HG03457 (cell line): ENCODE data around the gene TMEM191B.
"Not testable (repeated sequence)": the region's sequence is repeated elsewhere in the genome, so short reads cannot be mapped to it uniquely, and the experiment has no call there.

Experiments
- ATAC-seq: cut with Tn5 transposase; IDR thresholded peaks from one replicate; pipeline ENCODE4 v1.9.1; 2021; ENCODE audit warnings: moderate number of reproducible peaks; ENCODE audit not compliant: unreplicated experiment

TMEM191B gene

DNA sequence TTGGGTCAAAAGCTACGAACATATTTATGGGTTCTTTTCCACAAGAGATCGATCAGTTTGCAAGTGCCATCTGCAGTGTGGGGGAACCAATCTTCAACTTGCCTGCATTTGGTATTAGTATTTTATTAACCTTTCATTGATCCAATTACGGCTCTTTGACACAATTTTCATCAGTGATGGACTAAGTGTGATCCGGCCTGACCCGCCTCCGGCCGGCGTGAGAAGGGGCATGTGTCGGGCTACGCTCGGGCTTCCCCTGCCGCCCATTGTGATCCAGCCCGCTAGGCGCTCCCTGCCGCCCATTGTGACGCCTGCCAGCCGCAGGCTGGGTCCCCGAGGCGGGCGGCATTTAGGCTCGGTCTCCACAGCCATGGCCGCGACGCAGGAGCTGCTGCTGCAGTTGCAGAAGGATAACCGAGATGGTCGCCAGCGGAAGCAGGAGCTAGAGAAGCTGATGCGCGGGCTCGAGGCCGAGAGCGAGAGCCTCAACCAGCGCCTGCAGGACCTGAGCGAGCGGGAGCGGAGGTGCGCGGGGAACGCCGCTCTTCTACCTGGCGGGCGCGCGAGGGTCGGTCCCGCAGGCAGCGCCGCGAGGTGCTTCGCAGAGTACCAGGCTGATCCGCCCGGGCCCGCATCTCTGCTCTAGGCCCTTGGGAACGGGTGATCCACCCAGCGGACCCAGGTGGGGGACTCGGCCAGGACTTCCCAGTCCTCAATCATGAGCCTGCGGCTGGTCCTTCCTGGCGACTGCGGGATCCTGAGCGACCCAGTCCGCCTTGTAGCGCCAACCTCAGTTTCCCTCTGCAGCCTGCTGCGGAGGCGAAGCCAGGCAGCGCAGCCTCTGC is at the start of gene TMEM191B:
TSS of gene TMEM191B (plus strand) at position 51 of the 845 bp plus-strand sequence. CDS start at position 230, 179 bp downstream.
- peak; percentile 17 for ATAC-seq

DNA sequence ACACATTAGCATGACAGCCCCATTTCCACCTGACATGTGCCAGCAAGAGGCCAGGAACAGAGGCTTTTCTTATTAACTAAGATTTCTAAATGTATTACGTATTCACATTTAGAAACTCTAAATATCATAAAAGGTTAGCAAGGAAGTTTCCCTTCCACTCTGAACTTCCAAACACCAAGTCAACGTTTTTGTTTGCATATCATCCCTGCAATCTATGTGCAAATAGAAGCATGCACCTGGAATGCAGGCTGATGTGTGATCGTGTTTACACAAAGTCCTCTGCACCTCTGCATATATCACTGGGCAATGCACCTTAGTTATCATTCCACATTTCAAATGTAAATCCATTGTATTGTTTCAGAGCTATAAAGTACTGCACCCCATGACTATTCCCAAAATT is 31.4 kb upstream of the TMEM191B start:
- ATAC-seq, result not testable (repeated sequence)

DNA sequence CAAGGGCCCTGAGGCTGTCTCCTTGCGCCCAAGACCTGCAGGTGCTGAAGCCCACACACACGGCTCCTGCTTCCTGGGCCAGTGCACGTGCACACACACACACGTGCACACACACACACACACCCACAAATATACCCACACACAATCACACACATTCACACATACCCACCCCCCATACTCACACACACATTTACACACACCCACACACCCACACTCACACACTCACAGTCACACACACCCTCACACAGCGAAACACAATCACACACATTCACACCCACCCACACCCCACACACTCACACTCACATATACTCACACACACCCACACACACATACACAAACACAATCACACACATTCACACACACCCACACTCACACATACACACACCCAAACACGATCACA is 16.3 kb upstream of the TMEM191B start:
- not testable (repeated sequence) for ATAC-seq

DNA sequence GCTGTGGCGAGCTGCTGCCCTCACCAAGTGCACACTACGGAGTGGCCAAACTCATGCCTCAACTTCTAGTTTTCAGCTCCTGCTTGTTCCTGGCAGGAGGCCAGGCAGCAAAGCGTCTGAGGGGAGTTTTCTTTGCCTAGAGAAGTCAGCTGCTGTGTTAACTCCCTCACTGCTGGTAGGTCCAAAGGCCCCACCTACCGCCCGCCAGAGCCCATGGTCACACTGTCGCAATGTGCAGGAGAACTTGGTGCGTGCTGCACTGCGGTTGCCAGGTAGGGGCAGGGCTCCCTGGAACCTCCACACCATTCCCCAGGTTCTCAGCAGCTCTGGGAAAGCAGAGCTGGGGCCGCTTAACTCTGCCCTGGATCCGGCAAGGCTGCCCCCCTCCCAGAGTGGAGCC is 15.2 kb upstream of the TMEM191B start:
- not testable (repeated sequence) for ATAC-seq

DNA sequence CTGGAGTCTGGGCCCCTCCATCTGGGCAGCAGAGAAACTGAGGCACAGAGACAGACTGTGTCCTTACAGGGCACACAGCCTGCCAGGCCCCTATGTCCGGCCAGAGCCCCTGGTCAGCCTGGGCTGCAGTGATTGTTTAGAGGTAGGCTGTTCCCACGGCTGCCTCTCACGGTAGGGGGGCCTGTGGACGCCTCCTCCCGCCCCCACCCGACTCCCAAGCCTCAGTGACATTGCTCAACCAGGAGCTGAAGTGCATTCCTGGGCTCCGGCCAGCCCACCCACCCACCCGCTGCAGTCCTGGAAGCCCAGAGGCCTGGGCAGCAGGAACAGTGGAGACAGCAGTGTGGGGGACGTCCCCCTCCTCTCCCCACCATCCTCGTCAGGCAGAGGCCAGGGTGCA is 14.1 kb upstream of the TMEM191B start:
- ATAC-seq, result not testable (repeated sequence)

DNA sequence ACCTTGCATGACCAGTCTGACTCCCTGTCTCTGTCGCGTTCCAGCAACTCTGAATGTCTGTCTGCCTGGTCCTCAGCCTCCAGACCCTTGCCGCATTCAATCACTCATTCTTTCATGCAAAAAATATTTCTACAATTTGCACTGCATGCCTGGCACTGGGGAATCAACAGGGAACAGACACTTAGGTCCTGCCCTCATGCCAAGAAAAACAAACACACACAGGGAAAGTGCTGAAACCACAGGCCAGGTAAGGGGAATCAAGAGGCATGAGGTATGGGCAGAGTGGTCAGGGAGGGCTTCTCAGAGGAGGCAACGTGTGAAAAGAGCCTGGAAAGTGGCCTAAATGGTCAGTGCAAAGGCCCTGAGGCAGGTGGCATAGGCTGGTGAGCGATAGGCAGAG is 9.5 kb upstream of the TMEM191B start, which contains the start of gene GGTLC3:
TSS of gene GGTLC3 (minus strand) at position 101 of the 400 bp plus-strand sequence. CDS start 264 bp downstream, outside the sequence.
- ATAC-seq, result not testable (repeated sequence)

DNA sequence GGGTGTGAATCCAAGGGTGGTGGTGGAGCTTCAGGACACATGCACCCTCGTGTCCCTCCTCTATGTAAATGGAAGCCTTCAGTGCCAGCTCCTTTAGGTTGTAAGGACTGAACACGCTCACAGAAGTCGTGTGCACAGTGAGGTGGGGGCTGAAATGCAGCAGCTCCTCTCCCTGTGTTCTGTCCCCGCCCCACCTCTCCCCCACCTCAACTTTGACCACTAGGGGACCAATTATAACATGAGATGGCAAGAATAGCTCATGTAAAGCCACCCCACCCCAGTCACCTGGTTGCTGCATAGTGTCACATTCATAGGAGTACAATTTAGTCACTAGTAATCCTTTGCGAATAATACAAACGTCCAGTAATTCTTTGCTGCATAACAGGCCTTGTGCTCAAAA is 4.8 kb upstream of the TMEM191B start:
- ATAC-seq, result not testable (repeated sequence)

DNA sequence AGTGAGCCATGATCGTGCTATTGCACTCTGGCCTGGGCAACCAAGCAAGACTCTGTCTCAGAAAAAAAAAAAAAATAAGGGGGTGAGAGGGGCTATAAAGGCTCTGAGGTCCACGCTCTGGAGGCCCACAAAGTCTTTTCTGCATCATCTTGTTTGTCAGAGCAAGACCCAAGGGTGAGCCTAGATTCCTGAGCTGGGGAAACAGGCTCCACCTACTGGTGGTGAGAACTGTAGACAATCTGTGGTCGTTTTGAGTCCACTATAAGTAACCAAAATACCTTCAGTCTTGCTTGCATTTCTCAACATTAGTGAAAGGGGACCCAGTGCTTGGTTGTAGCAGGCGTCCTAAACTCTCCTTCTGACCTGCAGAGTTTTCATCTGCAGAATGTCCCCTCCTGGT is 4.3 kb upstream of the TMEM191B start:
- not testable (repeated sequence) for ATAC-seq

DNA sequence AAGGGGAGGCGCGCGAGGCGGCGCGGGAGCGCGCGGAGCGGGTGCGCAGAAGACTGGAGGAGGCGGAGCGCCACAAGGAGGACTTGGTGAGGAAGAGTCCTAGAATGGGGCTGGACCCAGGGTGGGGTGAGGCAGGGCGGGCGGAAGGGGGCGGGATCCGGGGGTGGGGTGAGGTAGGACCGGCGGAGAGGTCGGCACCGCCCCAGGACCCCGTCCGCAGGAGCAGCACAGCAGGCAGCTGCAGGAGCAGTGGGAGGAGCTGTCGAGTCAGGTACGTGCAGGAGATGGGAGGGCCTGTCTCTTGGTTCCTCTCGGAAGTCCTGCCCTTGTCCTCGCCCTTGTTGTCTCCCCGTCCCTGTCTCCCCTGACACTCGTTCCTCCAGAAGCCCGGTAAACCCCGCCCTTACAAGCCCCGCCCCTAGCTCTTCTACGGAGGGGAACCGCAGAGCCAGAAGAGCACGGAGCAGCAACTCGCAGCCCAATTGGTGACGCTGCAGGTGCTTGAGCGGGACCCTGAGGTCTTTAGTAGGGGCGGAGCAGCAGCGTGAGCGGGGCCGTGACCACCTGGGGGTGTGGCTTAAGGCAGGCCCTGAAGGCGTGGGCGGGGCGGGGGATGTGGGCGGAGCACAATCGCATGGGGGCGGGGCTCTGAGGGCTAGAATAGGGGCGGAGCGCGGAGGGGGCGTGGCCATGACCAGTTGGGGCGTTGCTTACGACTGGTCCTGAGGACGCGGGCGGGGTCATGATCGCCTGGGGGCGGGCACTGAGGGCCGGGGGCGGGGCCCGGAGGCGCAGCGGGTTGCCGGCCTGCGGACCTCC is 1.2 kb downstream of the TMEM191B start:
- peak; percentile 68 for ATAC-seq

DNA sequence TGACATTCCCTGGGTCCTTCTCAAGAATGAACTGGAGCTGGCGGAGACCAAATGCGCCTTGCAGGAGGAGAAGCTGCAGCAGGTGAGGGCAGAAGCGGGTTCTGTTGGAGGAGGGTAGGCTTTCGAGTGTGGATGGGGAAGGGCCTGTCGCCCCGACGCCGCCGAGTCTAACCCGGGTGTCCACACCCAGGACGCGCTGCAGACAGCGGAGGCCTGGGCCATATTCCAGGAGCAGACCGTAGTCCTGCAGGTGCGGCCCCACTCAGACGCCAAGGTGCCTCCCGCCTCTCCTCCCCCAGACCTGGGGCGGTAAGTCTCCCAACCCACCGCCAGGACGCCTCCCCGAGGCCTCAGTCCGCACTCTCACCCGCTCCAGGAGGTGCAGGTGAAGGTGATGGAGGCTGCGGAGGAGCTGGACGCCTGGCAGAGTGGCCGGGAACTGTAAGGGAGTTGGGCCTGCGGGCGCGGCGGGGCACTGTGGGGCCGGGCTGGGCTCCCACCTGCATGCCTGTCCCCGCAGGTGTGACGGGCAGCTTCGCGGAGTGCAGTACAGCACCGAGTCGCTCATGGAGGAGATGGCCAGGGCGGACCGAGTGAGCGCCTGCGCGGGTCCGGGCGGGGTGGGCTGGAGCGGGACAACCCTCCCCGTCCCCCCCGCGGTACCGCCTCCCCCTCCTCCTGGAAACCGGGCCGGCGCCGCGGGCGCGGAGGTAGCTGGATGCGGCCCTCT is 2.0 kb downstream of the TMEM191B start:
- peak; percentile 2 for ATAC-seq

DNA sequence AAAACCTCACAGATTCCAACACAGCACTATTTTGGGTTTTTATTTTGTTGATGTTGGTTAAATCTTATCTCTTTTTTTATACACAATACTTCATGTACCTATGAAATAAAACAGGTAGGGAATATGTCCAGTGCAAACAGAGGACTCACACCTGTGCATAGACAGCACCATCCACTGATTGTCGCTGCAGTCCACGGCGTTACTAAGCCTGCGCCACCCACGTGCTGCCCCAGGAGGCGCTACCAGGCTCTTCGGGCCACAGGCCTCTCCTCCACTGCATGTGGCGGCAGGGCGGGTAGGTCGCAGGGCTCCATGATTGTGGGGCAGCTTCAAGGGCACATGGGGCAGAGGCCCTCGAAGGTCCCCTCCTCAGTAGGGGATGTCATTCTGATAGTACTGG is 6.0 kb downstream of the TMEM191B start:
- ATAC-seq, result not testable (repeated sequence)

DNA sequence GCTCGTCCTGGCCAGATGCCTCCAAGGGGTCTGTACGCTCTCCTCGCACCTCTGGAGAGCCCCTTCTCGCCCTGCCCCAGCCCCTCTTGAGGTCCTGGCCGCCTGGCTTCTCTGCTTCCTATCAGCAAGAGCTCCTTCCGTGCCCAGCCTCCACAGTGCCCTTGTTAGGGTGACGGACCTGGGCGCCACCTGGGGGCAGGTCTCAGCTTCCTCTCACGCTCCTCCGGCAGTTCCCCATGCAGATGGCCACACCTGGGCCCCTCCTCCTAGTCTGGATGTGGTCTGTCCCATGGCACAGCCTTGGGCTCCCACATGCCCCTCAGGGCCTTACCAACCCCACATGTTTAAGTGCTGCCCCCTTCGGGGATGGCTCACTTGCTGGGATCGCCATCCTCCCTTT is 6.7 kb downstream of the TMEM191B start:
- not testable (repeated sequence) for ATAC-seq

DNA sequence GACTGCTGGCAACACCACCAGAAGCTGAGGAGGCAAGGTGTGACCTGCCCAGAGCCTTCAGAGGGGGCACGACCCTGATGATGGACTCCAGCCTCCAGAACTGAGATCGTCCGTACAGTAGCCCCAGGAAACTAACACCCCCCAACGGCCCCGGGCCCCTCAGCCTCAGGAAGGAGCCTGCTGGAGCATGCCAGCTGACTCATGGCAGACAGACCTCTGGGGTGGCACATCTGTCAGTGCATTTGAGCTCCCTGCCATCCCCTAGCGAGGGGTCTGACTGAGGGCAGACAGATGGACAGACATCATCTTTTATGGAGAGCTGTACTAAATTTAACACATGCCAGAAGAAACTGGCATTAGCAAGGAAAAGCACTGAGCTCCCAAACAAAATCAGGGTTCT is 12.4 kb downstream of the TMEM191B start:
- ATAC-seq, result not testable (repeated sequence)

DNA sequence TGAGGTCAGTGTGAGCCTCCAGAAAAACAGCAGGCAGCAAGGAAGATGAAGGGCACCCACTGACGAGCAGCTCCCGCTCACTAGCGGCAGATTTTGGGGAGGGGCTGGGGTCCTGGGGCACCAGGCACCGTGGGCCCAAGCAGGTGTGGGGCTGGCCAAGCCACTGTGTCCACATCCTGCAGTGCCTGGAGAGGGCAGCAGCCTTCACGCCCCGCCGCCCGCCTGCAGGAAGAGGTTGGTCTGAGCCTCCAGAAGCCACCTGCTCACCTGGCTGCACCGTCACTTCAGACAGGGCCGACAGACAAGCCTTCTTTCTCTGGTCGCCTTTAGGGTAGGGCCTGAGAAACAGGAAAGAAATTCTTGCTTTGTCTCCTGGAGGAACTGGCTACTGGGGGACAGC is 15.8 kb downstream of the TMEM191B start:
- not testable (repeated sequence) for ATAC-seq

DNA sequence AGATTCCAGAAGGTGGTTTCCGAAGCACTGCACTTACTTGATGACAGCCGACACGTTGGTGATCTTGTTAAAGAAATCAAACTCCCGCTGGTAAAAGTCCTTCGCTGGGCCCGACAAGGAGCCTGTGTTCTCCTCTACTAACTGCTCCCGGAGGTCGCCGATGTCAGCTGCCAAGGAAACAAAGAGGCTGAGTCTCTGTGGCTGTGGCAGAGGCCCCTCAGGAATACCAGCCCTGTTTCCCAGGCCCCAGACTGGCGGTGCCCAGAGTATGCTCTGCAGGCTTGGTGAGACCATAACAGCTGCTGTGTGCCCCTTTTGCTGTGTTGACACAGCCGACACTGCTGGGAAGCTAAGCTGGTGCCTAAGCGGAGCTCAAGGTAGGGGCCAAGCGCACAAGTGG is 17.0 kb downstream of the TMEM191B start:
- not testable (repeated sequence) for ATAC-seq

DNA sequence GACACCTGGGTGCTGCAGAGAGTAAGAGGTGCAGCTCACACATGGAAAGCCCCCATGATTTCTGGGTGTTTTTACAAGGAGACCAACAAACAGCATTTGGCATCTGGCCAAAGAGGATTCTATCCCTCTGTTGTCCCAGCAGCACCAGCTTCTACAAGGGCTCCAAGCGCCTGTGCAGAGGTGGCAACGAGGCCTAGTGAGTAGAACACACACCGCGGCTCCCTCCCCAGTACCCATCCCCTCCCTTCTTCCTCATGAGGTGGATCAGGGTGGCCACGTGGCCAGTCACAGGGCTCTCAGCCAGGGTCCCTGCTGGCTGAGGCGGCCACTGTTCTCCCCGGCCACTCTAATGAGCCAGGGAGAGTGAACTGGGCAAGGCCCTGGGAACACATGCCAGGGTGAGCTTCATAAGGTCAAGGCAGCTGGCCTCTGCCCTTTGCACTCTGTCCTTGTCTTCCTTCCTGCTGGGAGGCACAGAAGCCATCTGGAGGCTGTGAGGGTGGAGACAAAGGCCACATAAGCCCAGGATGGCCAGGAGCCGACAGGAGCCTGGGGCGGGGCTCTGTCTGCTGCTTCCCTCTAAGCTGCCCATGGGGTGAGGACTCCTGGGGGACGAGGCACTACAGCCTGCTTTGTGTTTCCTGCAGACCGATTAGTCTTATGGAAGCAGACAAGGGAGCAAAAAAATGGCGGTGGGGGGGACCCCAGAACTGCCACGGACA is 22.0 kb downstream of the TMEM191B start:
- not testable (repeated sequence) for ATAC-seq

DNA sequence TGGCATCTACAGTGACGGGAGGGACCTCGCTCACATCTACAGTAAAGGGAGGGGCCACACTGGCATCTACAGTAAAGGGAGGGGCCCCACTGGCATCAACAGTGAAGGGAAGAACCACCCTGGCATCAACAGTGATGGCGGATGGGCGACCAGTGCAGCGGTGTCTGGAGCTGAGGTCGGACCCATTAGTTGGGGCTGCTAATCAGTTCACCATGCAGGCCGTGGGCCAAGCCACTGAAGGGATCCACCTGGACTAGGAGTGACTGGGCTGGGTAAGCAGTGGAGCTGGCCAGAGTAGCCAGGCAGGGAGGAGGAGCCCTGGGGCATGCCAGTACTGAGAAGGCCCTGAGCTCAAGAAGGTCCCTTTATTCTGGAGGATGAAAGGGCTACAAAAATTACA is 23.4 kb downstream of the TMEM191B start:
- ATAC-seq, result not testable (repeated sequence)

DNA sequence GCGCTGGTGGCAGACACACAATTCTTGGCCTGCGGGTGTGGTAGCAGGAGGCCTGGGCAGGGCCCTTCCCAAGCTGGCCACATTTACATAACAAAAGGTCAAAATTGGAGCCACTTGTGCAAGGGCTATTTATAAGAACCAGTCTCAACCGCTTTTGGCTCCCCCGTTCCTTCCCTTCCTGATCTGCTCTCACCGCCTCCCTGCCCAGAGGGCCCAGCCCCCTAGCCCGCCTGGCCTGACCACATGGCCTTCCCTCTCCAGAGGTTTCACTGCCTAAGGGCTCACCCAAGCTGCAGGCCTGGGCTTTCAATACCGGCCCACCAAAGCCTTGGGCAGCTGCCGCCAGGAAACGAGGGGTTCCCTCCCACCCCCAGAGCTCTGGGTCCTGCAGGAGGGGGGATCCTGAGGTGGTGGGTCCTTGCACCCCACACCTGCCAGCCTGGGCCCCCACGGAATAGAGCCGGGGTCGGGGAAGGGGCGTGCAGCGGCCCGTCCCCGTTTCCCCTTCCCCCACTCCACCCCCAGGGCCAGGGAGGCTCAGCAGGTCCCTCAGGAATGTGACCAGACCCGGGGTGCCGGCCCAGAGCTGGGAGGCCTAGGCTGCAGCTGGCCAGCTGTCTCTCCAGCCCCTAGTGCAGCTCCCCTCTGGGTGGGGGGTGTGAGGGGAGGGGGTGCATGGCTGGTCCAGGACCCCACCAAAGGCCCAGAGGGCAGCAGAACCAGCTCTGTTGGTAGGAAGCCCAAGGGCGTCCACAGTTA is 25.4 kb downstream of the TMEM191B start:
- not testable (repeated sequence) for ATAC-seq
